Activated naive CD8-positive, alpha-beta T cell treated with anti-CD3 and anti-CD28 coated beads, Interleukin-2, amount 10 ng/mL, durations not matched to agents 7 days and 5 days (primary cell): Measurements from ENCODE around the gene AGRP. TPM values are rescaled to one million over a fixed set of nuclear protein-coding genes. Genes with fewer than 3 reads are reported as not detected.
"Not testable (repeated sequence)": the region's sequence is repeated elsewhere in the genome, so short reads cannot be mapped to it uniquely, and the experiment has no call there.

Experiments used
- ATAC-seq: fragments of 150-1000 bp; cut with Tn5 transposase; one replicate; pipeline ENCODE4 v1.10.0; 2021; ENCODE audit warnings: low read depth, moderate library complexity
- POLR2A ChIA-PET: fragments of 350-600 bp; sonication (Branson Sonifier 250); formaldehyde crosslinking; loops from one replicate; lab custom pipeline; 2021; ENCODE audit warnings: antibody characterized with exemption; lab: Charles Lee
- DNase-seq: peaks from one replicate; pipeline ENCODE4 v3.0.0; 2021
- H3K27ac Mint-ChIP-seq: one replicate; pipeline ENCODE4 v1.8.0; 2022; ENCODE audit warnings: mild to moderate bottlenecking, mixed read lengths
- H3K27me3 Mint-ChIP-seq: one replicate; pipeline ENCODE4 v1.8.0; 2022; ENCODE audit warnings: mild to moderate bottlenecking, moderate library complexity, mixed read lengths
- H3K36me3 Mint-ChIP-seq: one replicate; pipeline ENCODE4 v1.8.0; 2021; ENCODE audit warnings: mild to moderate bottlenecking, mixed read lengths
- H3K4me1 Mint-ChIP-seq: one replicate; pipeline ENCODE4 v1.8.0; 2021; ENCODE audit warnings: mixed read lengths
- H3K4me3 Mint-ChIP-seq: one replicate; pipeline ENCODE4 v1.8.0; 2022; ENCODE audit warnings: mild to moderate bottlenecking, moderate library complexity, mixed read lengths
- H3K9me3 Mint-ChIP-seq: one replicate; pipeline ENCODE4 v1.8.0; 2021; ENCODE audit warnings: mixed read lengths
- total RNA-seq, 2 experiments: library from RNA; stranded (reverse); gene quantifications; one replicate each; pipeline ENCODE4 v1.2.3, GENCODE V29; 2021

AGRP gene
- total RNA-seq, 2 experiments from 2014 or later, result not detected

- Mint-ChIP-seq H3K36me3 (peaks cover 4% of the 10 kb centered on the region), H3K4me3 (no peak overlapping the region), H3K4me1 (peaks cover 39% of the 10 kb centered on the region), H3K27me3 (no peaks in the 10 kb centered on the region), H3K27ac (peak overlapping the region; percentile 89), H3K9me3 (no peaks in the 10 kb centered on the region)
- ATAC-seq (no peak), DNase-seq (no peak)
- POLR2A ChIA-PET, result interaction anchor here (1.0 kb wide), 1 partner anchor 37 kb away, joined by 3 read pairs; the partner anchor contains the start of gene ATP6V0D1
These were observed 34.5 kb upstream of the AGRP start for GRCh38 chr16:67517661-67518423.

GRCh38 chr16:67517155-67517445 is 33.8 kb upstream of the AGRP start:
- H3K27me3 Mint-ChIP-seq, result no peaks in the 10 kb centered on the region
- no peak for DNase-seq
- no peak overlapping the region for H3K27ac Mint-ChIP-seq
- no peaks in the 10 kb centered on the region for H3K9me3 Mint-ChIP-seq
- ATAC-seq, result no peak
- peaks cover 35% of the 10 kb centered on the region for H3K4me1 Mint-ChIP-seq
- H3K36me3 Mint-ChIP-seq, result peaks cover 4% of the 10 kb centered on the region
- H3K4me3 Mint-ChIP-seq, result no peak overlapping the region
- POLR2A ChIA-PET, result interaction anchor here (0.7 to 1.5 kb wide), 2 partner anchors 20 to 23 kb away, joined by 3 to 4 read pairs; no protein-coding TSS in a partner anchor

- ATAC-seq (no peak), DNase-seq (no peak)
- Mint-ChIP-seq H3K9me3 (no peaks in the 10 kb centered on the region), H3K27me3 (no peaks in the 10 kb centered on the region), H3K4me1 (peaks cover 35% of the 10 kb centered on the region), H3K36me3 (peaks cover 4% of the 10 kb centered on the region), H3K27ac (no peak overlapping the region), H3K4me3 (no peak overlapping the region)
- POLR2A ChIA-PET, result interaction anchor here (0.6 to 1.5 kb wide), 4 partner anchors 21 to 143 kb away, joined by 3 to 4 read pairs (median 4); partner anchors contain the start of gene ACD
These were observed 33.2 kb upstream of the AGRP start for GRCh38 chr16:67516296-67517154.

GRCh38 chr16:67514382-67514828 is 31.1 kb upstream of the AGRP start:
- H3K9me3 Mint-ChIP-seq, result no peaks in the 10 kb centered on the region
- POLR2A ChIA-PET, result interaction anchor here (0.7 to 1.6 kb wide), 7 partner anchors 10 to 570 kb away, joined by 3 to 14 read pairs (median 3); partner anchors contain the start of gene ATP6V0D1
- no peak overlapping the region for H3K4me3 Mint-ChIP-seq
- H3K4me1 Mint-ChIP-seq, result peaks cover 22% of the 10 kb centered on the region
- peaks cover 2% of the 10 kb centered on the region for H3K36me3 Mint-ChIP-seq
- peak; percentile 70 for DNase-seq
- H3K27me3 Mint-ChIP-seq, result no peaks in the 10 kb centered on the region
- peak overlapping the region; percentile 79 for H3K27ac Mint-ChIP-seq
- peak; percentile 76 for ATAC-seq

GRCh38 chr16:67513892-67514291 is 30.5 kb upstream of the AGRP start:
- Mint-ChIP-seq H3K4me1 (peaks cover 17% of the 10 kb centered on the region), H3K27ac (peak overlapping the region; percentile 54)
- H3K4me3 Mint-ChIP-seq, DNase-seq, H3K9me3 Mint-ChIP-seq, H3K27me3 Mint-ChIP-seq, H3K36me3 Mint-ChIP-seq, ATAC-seq: not testable (repeated sequence)
- POLR2A ChIA-PET, result interaction anchor here (0.7 to 1.6 kb wide), 7 partner anchors 9 to 570 kb away, joined by 3 to 14 read pairs (median 3); partner anchors contain the start of gene ATP6V0D1

- POLR2A ChIA-PET, result interaction anchor here (0.6 kb wide), 1 partner anchor 456 kb away, joined by 3 read pairs; no protein-coding TSS in a partner anchor
- Mint-ChIP-seq H3K27ac (no peak overlapping the region), H3K27me3 (no peaks in the 10 kb centered on the region), H3K36me3 (peaks cover 7% of the 10 kb centered on the region), H3K4me3 (no peak overlapping the region), H3K9me3 (no peaks in the 10 kb centered on the region), H3K4me1 (peaks cover 12% of the 10 kb centered on the region)
- ATAC-seq (no peak), DNase-seq (no peak)
These were observed 25.7 kb upstream of the AGRP start for GRCh38 chr16:67509016-67509415.

GRCh38 chr16:67506468-67506867 is 23.1 kb upstream of the AGRP start:
- no peak for ATAC-seq
- Mint-ChIP-seq H3K4me1 (peaks cover 19% of the 10 kb centered on the region), H3K27ac (peak overlapping the region; percentile 3)

GRCh38 chr16:67504031-67505021 is 21.0 kb upstream of the AGRP start:
- Mint-ChIP-seq H3K27me3 (no peaks in the 10 kb centered on the region), H3K9me3 (no peaks in the 10 kb centered on the region), H3K4me1 (peaks cover 21% of the 10 kb centered on the region), H3K27ac (peak overlapping the region; percentile 89), H3K36me3 (peaks cover 16% of the 10 kb centered on the region), H3K4me3 (peak overlapping the region; percentile 63)
- DNase-seq (peak; percentile 55), ATAC-seq (peak; percentile 97)
- POLR2A ChIA-PET, result interaction anchor here (2.1 to 3.0 kb wide), 2 partner anchors 9 to 17 kb away, joined by 7 read pairs; no protein-coding TSS in a partner anchor

More at GRCh38 chr16:67506468-67506867, 23.1 kb upstream of the AGRP start:
- POLR2A ChIA-PET, result interaction anchor here (0.6 to 3.0 kb wide), 2 partner anchors 15 to 287 kb away, joined by 3 to 7 read pairs; no protein-coding TSS in a partner anchor
- Mint-ChIP-seq H3K36me3 (peaks cover 10% of the 10 kb centered on the region), H3K27me3 (no peaks in the 10 kb centered on the region), H3K4me3 (no peak overlapping the region), H3K9me3 (no peaks in the 10 kb centered on the region)
- no peak for DNase-seq

GRCh38 chr16:67499106-67499505 is 15.8 kb upstream of the AGRP start:
- H3K36me3 Mint-ChIP-seq, result peaks cover 8% of the 10 kb centered on the region
- peaks cover 12% of the 10 kb centered on the region for H3K4me1 Mint-ChIP-seq
- ATAC-seq (no peak), DNase-seq (no peak)
- no peak overlapping the region for H3K4me3 Mint-ChIP-seq
- H3K9me3 Mint-ChIP-seq, result no peaks in the 10 kb centered on the region
- POLR2A ChIA-PET, result no interaction called here
- H3K27me3 Mint-ChIP-seq, result no peaks in the 10 kb centered on the region
- H3K27ac Mint-ChIP-seq, result no peak overlapping the region

- Mint-ChIP-seq H3K4me3 (no peak overlapping the region), H3K36me3 (peaks cover 2% of the 10 kb centered on the region), H3K27me3 (no peaks in the 10 kb centered on the region), H3K27ac (peak overlapping the region; percentile 5), H3K4me1 (peaks cover 4% of the 10 kb centered on the region), H3K9me3 (no peaks in the 10 kb centered on the region)
- no peak for DNase-seq
- POLR2A ChIA-PET, result interaction anchor here (0.7 to 2.2 kb wide), 4 partner anchors 9 to 866 kb away, joined by 3 to 6 read pairs (median 4); partner anchors contain the start of gene ATP6V0D1
- ATAC-seq, result no peak
These were observed 7.2 kb upstream of the AGRP start for GRCh38 chr16:67490335-67491096.

- H3K9me3 Mint-ChIP-seq, result no peaks in the 10 kb centered on the region
- H3K4me1 Mint-ChIP-seq, result peaks cover 4% of the 10 kb centered on the region
These were observed 6.2 kb upstream of the AGRP start for GRCh38 chr16:67489401-67490083.

More at GRCh38 chr16:67489401-67490083, 6.2 kb upstream of the AGRP start:
- POLR2A ChIA-PET, result interaction anchor here (0.6 to 2.2 kb wide), 3 partner anchors 8 to 357 kb away, joined by 3 to 6 read pairs (median 4); partner anchors contain the start of gene ATP6V0D1
- H3K27me3 Mint-ChIP-seq, result no peaks in the 10 kb centered on the region
- ATAC-seq (no peak), DNase-seq (no peak)
- H3K4me3 Mint-ChIP-seq, result no peak overlapping the region
- H3K27ac Mint-ChIP-seq, result peak overlapping the region; percentile 32
- peaks cover 4% of the 10 kb centered on the region for H3K36me3 Mint-ChIP-seq
